ELF-1 (cell line): ENCODE data around the gene TPSB2.
"Not testable (repeated sequence)": the region's sequence is repeated elsewhere in the genome, so short reads cannot be mapped to it uniquely, and the experiment has no call there.

Source experiments
- DNase-seq: peaks from one replicate; pipeline ENCODE4 v3.0.0-alpha.2; 2016; ENCODE audit warnings: low read depth, low spot score

TPSB2 gene

GRCh38 chr16:1261131-1261892, 31.3 kb upstream of the TPSB2 start:
- DNase-seq, result peak; percentile 88

DNA sequence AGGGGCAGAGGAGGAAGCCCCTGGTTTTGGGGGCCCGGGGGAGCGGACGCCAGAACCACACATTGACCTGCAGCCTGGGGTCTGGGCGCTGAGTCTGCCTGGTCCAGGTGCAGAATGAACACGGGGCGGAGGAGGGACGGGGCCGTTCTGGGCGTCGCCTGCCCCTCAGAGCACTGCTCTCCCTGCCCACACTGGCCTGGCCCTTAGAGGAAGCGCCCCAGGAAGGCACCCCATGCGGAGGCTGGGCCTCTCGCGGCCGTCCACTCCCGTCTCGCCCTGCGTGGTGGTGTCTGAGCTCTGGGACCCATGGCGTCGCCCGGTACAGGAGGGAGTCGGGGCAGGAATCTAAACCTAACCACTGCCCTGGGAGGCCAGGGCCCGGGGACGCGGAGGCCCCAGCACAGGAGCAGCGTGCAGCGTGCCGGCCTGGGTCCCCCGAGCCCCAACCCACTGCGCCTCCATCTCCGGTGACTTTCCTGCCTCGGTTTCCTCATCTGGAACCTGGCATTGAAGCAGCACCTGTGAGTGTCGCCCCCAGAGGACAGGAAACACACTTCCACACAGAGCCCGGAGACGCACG, 30.2 kb upstream of the TPSB2 start:
- DNase-seq, result no peak

GRCh38 chr16:1259760-1260068, 29.7 kb upstream of the TPSB2 start:
- no peak for DNase-seq

DNA sequence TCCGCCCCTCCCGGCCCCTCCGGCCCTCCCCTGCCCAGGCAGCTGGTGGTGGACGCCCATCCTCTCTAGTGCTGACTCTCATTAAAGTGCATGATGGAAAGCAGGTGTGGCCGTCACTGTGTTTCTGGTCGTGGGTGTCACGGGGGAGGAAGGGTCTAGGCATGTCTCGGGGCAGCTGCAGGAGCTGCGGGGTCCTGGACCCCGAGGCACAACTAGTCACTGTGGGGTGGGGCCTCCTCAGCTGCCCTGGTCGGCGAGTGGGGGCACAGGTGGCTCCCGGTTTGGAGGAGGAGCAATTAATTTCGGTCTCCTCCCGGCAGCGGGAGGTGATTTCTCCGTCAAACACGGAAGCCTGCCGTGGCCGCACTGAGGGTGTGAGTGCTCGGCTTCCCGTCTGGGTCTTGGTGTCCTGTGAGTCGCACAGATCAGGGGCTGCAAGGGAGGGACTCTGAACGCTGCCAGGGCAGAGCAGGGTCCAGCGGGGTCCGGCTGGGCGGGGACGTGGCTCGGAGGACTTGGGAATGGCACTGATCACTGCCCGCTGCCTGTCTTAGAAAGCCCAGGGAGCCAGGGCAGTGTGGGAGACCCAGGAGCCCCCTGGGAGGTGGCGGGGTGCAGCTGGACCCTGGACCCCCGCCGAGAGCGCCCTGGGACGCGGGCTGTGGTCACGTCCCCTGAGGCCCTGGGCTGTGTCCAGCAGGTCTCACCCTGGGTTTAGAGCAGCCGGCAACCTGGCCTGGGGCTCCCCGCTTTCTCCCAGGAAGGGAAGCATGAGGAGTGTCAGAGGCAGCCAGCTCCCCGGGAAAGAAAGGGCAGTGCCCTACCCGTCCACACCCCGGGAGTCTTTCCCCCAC, 29.1 kb upstream of the TPSB2 start:
- DNase-seq, result no peak

- no peak for DNase-seq
Measured at GRCh38 chr16:1258225-1258600, 28.2 kb upstream of the TPSB2 start.

- no peak for DNase-seq
Measured at GRCh38 chr16:1257561-1258224, 27.7 kb upstream of the TPSB2 start.

GRCh38 chr16:1256874-1257322, 26.9 kb upstream of the TPSB2 start:
- DNase-seq, result no peak

DNA sequence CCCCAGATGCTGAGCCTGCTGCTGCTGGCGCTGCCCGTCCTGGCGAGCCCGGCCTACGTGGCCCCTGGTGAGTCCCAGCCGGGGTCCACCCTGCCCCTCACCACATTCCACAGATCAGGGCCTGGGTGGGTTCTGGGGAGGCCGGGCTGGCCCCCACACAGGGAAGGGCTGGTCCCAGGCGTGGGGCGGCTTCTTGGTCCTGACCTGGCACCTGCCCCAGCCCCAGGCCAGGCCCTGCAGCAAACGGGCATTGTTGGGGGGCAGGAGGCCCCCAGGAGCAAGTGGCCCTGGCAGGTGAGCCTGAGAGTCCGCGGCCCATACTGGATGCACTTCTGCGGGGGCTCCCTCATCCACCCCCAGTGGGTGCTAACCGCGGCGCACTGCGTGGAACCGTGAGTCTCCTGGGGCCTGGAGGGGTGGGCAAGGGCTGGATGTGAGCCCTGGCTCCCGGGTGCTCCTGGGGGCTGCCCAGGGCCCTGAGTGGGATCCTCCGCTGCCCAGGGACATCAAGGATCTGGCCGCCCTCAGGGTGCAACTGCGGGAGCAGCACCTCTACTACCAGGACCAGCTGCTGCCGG, 26.4 kb upstream of the TPSB2 start:
- DNase-seq, result not testable (repeated sequence)

- DNase-seq, result not testable (repeated sequence)
Measured at GRCh38 chr16:1255276-1256122, 25.5 kb upstream of the TPSB2 start, which contains the start of gene TPSD1. Gene TPSD1 (plus strand): TSS chr16:1256069. CDS start chr16:1256281, 212 bp downstream.

DNA sequence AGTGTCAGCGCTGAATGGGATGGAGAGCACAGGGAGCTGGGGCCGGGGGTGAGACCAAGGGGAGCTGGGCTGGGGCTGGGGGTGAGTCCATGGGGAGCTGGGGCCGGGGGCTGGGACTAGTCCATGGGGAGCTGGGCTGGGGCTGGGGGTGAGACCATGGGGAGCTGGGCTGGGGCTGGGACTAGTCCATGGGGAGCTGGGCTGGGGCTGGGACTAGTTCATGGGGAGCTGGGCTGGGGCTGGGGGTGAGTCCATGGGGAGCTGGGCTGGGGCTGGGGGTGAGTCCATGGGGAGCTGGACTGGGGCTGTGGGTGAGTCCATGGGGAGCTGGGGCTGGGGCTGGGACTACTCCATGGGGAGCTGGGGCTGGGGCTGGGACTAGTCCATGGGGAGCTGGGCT, 24.8 kb upstream of the TPSB2 start:
- not testable (repeated sequence) for DNase-seq

GRCh38 chr16:1253701-1254364, 23.8 kb upstream of the TPSB2 start:
- not testable (repeated sequence) for DNase-seq

DNA sequence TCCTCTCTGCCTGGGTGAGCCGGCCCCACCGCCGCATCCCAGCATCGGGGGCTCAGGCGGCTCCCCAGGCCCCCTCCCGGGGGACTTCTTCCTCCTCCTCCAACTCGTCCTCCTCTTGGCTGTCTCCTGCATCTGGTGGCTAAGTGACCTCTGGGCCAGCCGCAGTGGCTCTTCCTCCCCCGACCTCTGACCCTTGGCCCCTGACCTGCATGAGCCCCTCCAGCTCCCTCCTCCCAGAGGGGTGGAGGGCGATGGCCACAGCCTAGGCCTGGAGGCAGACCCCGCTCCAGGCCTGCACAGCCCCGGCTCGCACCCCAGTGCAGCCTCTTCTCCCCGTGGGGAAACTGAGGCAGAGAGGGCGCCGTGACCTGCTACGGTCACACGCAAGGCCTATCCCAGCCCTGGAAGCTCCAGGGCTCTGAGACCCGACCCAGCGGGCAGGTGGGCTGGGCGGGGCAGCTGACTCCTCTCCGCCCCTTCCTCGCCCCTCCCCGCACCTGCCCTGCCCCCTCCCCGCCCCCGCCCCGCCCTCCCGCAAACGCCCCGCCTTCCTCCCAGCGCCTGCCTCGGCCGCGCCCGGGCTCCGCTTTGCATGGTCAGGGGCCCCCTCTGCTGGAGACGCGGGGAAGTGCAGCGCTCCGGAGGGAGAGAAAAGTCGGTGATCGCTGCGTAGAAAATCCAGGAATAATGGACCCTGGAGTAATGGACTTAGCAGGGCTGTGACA, 19.2 kb upstream of the TPSB2 start:
- DNase-seq, result not testable (repeated sequence)

DNA sequence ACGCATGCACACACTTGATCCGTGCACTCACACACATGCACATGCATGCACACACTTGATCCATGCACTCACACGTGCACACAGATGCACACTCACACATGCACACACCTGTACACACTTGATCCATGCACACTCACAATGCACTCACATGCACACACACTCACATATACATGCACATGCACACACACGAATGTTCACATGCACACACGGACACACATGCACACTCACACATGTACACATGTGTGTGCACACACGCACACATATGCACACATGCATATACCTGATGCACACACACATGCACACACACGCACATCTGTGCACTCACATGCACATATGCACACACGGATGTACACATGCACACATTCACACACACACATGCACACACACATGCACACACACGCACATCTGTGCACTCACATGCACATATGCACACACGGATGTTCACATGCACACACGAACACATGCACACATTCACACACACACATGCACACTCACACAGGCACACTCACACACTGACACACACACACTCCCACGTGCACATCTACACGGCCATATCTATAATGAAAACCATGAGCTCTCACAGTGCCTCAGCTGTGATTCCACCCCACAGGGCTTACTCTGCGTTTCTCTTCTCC, 18.0 kb upstream of the TPSB2 start:
- not testable (repeated sequence) for DNase-seq

DNA sequence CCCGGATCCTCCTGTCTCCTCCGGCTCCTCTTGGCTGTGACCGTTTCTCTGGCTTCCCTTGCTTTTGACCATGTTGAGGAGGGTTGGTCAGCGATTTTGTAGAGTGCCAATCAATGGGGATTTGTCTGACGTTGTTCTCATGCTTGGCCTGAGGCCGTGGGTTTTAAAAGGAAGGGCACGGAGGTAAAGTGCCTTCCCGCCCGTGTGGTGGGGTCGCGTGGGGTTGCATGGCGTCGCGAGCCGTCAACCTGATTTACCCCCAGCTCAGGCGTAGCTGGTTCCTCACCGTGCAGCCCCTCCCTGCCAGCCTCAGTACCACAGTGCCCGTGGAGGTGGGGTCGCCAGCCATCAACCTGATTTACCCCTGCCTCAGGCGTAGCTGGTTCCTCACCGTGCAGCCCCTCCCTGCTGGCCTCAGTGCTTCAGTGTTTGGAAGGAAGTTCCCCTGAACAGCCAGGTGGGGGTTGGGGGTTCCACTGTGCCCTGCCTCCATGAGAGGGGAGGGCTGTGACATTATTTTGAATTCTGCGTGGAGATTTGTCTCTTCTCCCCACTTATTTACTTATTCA, 15.6 kb upstream of the TPSB2 start:
- DNase-seq, result no peak

- no peak for DNase-seq
Measured at GRCh38 chr16:1244881-1245280, 14.9 kb upstream of the TPSB2 start.

DNA sequence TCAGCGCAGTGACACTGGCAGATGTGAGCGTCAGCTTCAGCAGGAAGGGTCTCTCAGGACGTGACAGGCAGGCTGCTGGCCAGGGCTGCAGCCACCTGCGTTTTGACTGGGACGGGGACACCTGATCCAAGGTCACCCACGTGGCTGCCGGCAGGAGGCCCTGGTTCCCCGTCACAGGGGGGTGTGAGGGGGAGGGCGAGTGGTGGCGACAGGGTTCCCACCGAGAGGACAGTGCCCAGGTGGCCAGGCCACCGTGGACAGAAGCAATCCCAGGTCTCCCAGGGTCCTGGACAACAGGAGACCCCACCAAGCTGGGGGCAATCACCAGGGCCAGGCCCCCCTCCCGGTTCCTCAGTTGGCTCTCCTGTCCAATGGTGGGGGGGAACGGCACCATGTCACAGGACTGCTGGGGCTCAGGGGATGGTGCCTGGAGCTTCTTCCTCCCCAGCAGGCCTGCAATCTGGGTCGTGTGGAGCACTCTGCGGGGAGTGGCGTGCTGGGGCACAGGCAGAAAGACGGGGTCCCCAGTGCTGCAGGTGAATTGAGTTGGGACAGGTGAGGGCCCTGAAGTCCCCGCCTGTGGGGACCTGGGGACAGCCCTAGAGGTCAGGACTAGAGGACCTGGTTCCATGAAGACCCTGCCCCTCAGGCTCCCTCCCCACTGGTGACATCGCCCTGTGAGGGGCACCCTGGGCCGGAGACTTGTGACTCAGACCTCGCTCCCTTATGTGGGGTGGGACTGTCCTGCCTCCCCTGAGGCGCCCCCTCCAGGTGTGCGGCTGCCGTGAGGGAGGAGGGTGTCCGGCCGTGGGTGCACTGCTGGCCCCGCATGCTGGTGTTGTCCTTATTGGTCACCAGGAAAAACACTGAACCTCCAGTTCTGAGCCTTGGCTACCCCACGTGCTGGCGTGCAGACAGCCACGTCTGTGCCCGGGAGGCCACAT, 14.2 kb upstream of the TPSB2 start:
- not testable (repeated sequence) for DNase-seq

GRCh38 chr16:1243363-1243762, 13.4 kb upstream of the TPSB2 start:
- DNase-seq, result not testable (repeated sequence)
